ENCODE results near the gene RPL38. TPM values are rescaled to one million over a fixed set of nuclear protein-coding genes. Genes with fewer than 3 reads are reported as not detected.

RPL38 gene
- total and polyA plus RNA-seq, 8 donors: 395 to 1,054 (median 577) TPM

GRCh38 chr17:74211912-74212208, 8.4 kb downstream of the RPL38 start:
- ATAC-seq (no peak), DNase-seq (no peak), FAIRE-seq (no peak)
- peak overlapping the region in 2 of 4 donors; percentile 46 to 55 for H3K4me3 ChIP-seq
- no peak for TF ChIP-seq CTCF (IDR thresholded peaks at IDR 0.05)
- no peak overlapping the region for H3K27ac ChIP-seq
- intact Hi-C loops (cut with DNase I): loop anchor here in 1 of 3 donors (10.0 kb wide), 1 partner anchor 83 kb away; no protein-coding TSS in a partner anchor
- 61 to 67% methylated on average over 8 of the region's 8 CpGs for WGBS, 2 donors
- H3K27me3 ChIP-seq: no peaks in the 10 kb centered on the region
- peaks cover 0 to 22% (median 13%) of the 10 kb centered on the region in 3 donors for H3K4me1 ChIP-seq
- H3K36me3 ChIP-seq: peaks cover 4 to 24% (median 5%) of the 10 kb centered on the region in 3 donors
- no peaks in the 10 kb centered on the region for H3K9me3 ChIP-seq

- H3K36me3 ChIP-seq: peaks cover 4 to 24% (median 5%) of the 10 kb centered on the region in 3 donors
- 7 to 8% methylated on average over 46 to 48 of the region's 48 CpGs for WGBS, 2 donors
These were observed 8.9 kb downstream of the RPL38 start for GRCh38 chr17:74212209-74212912.

GRCh38 chr17:74212913-74213791, 9.7 kb downstream of the RPL38 start, which contains the start of gene TTYH2:
TSS of gene TTYH2 (plus strand) at chr17:74213571. CDS start at chr17:74213588, 17 bp downstream.
- TF ChIP-seq CTCF (IDR thresholded peaks at IDR 0.05): no peak
- intact Hi-C loops (cut with DNase I): loop anchor here in 1 of 3 donors (10.0 kb wide), 1 partner anchor 82 kb away; no protein-coding TSS in a partner anchor
- 0 to 2% methylated on average over 25 to 62 of the region's 62 CpGs for WGBS, 2 donors
- DNase-seq (peak; percentile 90 to 95 (median 92)), ATAC-seq (peak; percentile 91 to 93 (median 92)), FAIRE-seq (no peak)
- Histone ChIP-seq H3K4me1 (peaks cover 0 to 22% (median 13%) of the 10 kb centered on the region in 3 donors), H3K36me3 (peaks cover 4 to 19% (median 5%) of the 10 kb centered on the region in 3 donors), H3K4me3 (peak within 1 kb of the TSS; percentile 11 to 55 (median 30)), H3K27me3 (no peaks in the 10 kb centered on the region), H3K9me3 (no peaks in the 10 kb centered on the region), H3K27ac (peak within 1 kb of the TSS in 2 of 4 donors; percentile 56 to 62)

More at GRCh38 chr17:74212209-74212912, 8.9 kb downstream of the RPL38 start:
- H3K9me3 ChIP-seq: no peaks in the 10 kb centered on the region
- H3K27me3 ChIP-seq: no peaks in the 10 kb centered on the region
- FAIRE-seq (no peak), DNase-seq (peak in 3 of 6 donors; percentile 41 to 79 (median 52)), ATAC-seq (peak in 3 of 4 donors; percentile 1 to 4 (median 3))
- H3K4me3 ChIP-seq: peak overlapping the region; percentile 3 to 55 (median 28)
- intact Hi-C loops (cut with DNase I): loop anchor here in 1 of 3 donors (10.0 kb wide), 1 partner anchor 82 kb away; no protein-coding TSS in a partner anchor
- TF ChIP-seq CTCF (IDR thresholded peaks at IDR 0.05): no peak
- H3K27ac ChIP-seq: peak overlapping the region in 2 of 4 donors; percentile 56 to 62
- peaks cover 0 to 22% (median 13%) of the 10 kb centered on the region in 3 donors for H3K4me1 ChIP-seq

- Histone ChIP-seq H3K4me3 (peak overlapping the region; percentile 11 to 55 (median 30)), H3K9me3 (no peaks in the 10 kb centered on the region), H3K4me1 (peaks cover 0 to 22% (median 13%) of the 10 kb centered on the region in 3 donors), H3K36me3 (peaks cover 0 to 12% (median 4%) of the 10 kb centered on the region in 3 donors), H3K27me3 (no peaks in the 10 kb centered on the region), H3K27ac (no peak overlapping the region)
- ATAC-seq (peak; percentile 2 to 21 (median 14)), DNase-seq (peak in 2 of 6 donors; percentile 41 to 57), FAIRE-seq (no peak)
- no peak for TF ChIP-seq CTCF (IDR thresholded peaks at IDR 0.05)
- 16 to 27% methylated on average over 28 to 33 of the region's 33 CpGs for WGBS, 2 donors
- intact Hi-C loops (cut with DNase I): loop anchor here in 1 of 3 donors (10.0 kb wide), 1 partner anchor 81 kb away; no protein-coding TSS in a partner anchor
These were observed 10.4 kb downstream of the RPL38 start for GRCh38 chr17:74213861-74214391.

Measured in pancreas (tissue), 10 donors.